ENCODE data around the gene ZFHX3. TPM values are rescaled to one million over a fixed set of nuclear protein-coding genes. Genes with fewer than 3 reads are reported as not detected.

Gene ZFHX3
- total and polyA plus RNA-seq, 9 of the 15 experiments (the other 6 are each of a cell fraction or from before 2014, with no cell fraction given): 0.01 to 0.23 (median 0.06) TPM; not detected in 4

GRCh38 chr16:72923757-72924156 lies 124.2 kb downstream of the ZFHX3 start (continued):
- no peak for TF ChIP-seq REST (IDR thresholded peaks at IDR 0.05; ENCODE audit: borderline replicate concordance)
- TF ChIP-seq REST (CRISPR knock-in tag; IDR thresholded peaks at IDR 0.05; ENCODE audit: low read depth): no peak
- no peak for TF ChIP-seq MXI1 (IDR thresholded peaks at IDR 0.05; ENCODE audit: low read depth, low read length)
- no peak for TF ChIP-seq MAFK (IDR thresholded peaks at IDR 0.05; ENCODE audit: low read length)

All from K562 (cell line).